NCI-H524 treated with DMSO at 0.1 percent for 48 hours (cell line): ENCODE data around the gene KIFC1.

Source experiments
- DNase-seq: peaks from one replicate; lab custom pipeline; 2025; lab: John Stamatoyannopoulos, UW

The KIFC1 gene

GRCh38 chr6:33426590-33427511 is 35.2 kb downstream of the KIFC1 start:
- DNase-seq = no peak

GRCh38 chr6:33427585-33428223 is 36.1 kb downstream of the KIFC1 start:
- no peak for DNase-seq

GRCh38 chr6:33428224-33428965 is 36.8 kb downstream of the KIFC1 start:
- DNase-seq = no peak

GRCh38 chr6:33428966-33429749 is 37.5 kb downstream of the KIFC1 start:
- no peak for DNase-seq

- DNase-seq = no peak
Measured at GRCh38 chr6:33429750-33430052, 38.1 kb downstream of the KIFC1 start.

- DNase-seq = no peak
Measured at GRCh38 chr6:33430334-33430733, 38.7 kb downstream of the KIFC1 start.

GRCh38 chr6:33430991-33431879 is 39.6 kb downstream of the KIFC1 start:
- no peak for DNase-seq

GRCh38 chr6:33431880-33432541 is 40.4 kb downstream of the KIFC1 start:
- no peak for DNase-seq

- DNase-seq = no peak
Measured at GRCh38 chr6:33432546-33432945, 40.9 kb downstream of the KIFC1 start.

- DNase-seq = no peak
Measured at GRCh38 chr6:33433001-33433543, 41.4 kb downstream of the KIFC1 start.

GRCh38 chr6:33433544-33434191 is 42.0 kb downstream of the KIFC1 start:
- no peak for DNase-seq

GRCh38 chr6:33434961-33435360 is 43.3 kb downstream of the KIFC1 start:
- DNase-seq = no peak

- DNase-seq = no peak
Measured at GRCh38 chr6:33437666-33438065, 46.0 kb downstream of the KIFC1 start.

GRCh38 chr6:33438978-33439594 is 47.5 kb downstream of the KIFC1 start:
- DNase-seq = no peak

GRCh38 chr6:33439956-33440648 is 48.5 kb downstream of the KIFC1 start:
- no peak for DNase-seq

- DNase-seq = no peak
Measured at GRCh38 chr6:33440649-33441309, 49.2 kb downstream of the KIFC1 start.

- no peak for DNase-seq
Measured at GRCh38 chr6:33441457-33441856, 49.8 kb downstream of the KIFC1 start.

GRCh38 chr6:33442283-33442682 is 50.7 kb downstream of the KIFC1 start:
- DNase-seq = no peak
